Body of pancreas (tissue), 4 donors: ENCODE results near the gene MAT2B.

ENCODE experiments used
- CTCF ChIP-seq, 7 experiments: fragments of 450-650 bp in 4 of 7; fragments of 200-600 bp in 3 of 7; sonication (generic) in 3 of 7; IDR thresholded peaks; one replicate each; pipeline ENCODE4 v1.5.1; 2016 to 2019; ENCODE audit warnings: antibody characterized with exemption in 7 of 7
- POLR2A ChIP-seq, 3 donors: fragments of 450-650 bp; IDR thresholded peaks; one replicate each; pipeline ENCODE4 v1.6.1; 2016; ENCODE audit warnings: antibody characterized with exemption in 3 of 3, mild to moderate bottlenecking in 2 of 3

GRCh38 chr5:163503106-163504078 lies 2.0 kb upstream of the MAT2B start:
- peak in 3 of 7 experiments; percentile 19 to 36 (median 29) for TF ChIP-seq CTCF (IDR thresholded peaks at IDR 0.05)
- TF ChIP-seq POLR2A (IDR thresholded peaks at IDR 0.05), result peak in 2 of 3 donors; percentile 60 to 64
